ENCODE measurements around the gene GNB1L. TPM values are rescaled to one million over a fixed set of nuclear protein-coding genes. Genes with fewer than 3 reads are reported as not detected.

The GNB1L gene
- total RNA-seq, 1 donor from 2014 or later = 6.1 TPM

DNA sequence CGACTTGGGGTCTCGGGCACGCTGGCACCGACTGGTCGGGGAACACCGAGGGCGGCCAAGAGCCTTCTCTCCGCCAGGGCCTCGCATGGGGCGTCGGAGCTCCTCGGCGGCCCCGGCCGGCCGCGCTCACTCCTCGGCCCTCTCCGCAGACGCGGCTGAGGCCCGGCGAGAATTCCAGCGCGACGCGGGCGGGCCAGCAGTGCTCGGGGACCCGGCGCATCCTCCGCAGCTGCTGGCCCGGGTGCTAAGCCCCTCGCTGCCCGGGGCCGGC, 88.5 kb downstream of the GNB1L start:
- no peak for DNase-seq (ENCODE audit: extremely low spot score, unreplicated experiment)
- TF ChIP-seq, protein P1, sequence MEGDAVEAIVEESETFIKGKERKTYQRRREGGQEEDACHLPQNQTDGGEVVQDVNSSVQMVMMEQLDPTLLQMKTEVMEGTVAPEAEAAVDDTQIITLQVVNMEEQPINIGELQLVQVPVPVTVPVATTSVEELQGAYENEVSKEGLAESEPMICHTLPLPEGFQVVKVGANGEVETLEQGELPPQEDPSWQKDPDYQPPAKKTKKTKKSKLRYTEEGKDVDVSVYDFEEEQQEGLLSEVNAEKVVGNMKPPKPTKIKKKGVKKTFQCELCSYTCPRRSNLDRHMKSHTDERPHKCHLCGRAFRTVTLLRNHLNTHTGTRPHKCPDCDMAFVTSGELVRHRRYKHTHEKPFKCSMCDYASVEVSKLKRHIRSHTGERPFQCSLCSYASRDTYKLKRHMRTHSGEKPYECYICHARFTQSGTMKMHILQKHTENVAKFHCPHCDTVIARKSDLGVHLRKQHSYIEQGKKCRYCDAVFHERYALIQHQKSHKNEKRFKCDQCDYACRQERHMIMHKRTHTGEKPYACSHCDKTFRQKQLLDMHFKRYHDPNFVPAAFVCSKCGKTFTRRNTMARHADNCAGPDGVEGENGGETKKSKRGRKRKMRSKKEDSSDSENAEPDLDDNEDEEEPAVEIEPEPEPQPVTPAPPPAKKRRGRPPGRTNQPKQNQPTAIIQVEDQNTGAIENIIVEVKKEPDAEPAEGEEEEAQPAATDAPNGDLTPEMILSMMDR (IDR thresholded peaks at IDR 0.05) = no peak
- Mint-ChIP-seq H3K4me1 (ENCODE audit: unreplicated experiment) (peaks cover 8% of the 10 kb centered on the region), H3K27me3 (ENCODE audit: unreplicated experiment) (no peaks in the 10 kb centered on the region), H3K4me3 (ENCODE audit: unreplicated experiment) (no peak overlapping the region), H3K27ac (ENCODE audit: unreplicated experiment) (no peak overlapping the region), H3K36me3 (ENCODE audit: unreplicated experiment) (peaks cover 9% of the 10 kb centered on the region), H3K9me3 (ENCODE audit: unreplicated experiment) (no peaks in the 10 kb centered on the region)

DNA sequence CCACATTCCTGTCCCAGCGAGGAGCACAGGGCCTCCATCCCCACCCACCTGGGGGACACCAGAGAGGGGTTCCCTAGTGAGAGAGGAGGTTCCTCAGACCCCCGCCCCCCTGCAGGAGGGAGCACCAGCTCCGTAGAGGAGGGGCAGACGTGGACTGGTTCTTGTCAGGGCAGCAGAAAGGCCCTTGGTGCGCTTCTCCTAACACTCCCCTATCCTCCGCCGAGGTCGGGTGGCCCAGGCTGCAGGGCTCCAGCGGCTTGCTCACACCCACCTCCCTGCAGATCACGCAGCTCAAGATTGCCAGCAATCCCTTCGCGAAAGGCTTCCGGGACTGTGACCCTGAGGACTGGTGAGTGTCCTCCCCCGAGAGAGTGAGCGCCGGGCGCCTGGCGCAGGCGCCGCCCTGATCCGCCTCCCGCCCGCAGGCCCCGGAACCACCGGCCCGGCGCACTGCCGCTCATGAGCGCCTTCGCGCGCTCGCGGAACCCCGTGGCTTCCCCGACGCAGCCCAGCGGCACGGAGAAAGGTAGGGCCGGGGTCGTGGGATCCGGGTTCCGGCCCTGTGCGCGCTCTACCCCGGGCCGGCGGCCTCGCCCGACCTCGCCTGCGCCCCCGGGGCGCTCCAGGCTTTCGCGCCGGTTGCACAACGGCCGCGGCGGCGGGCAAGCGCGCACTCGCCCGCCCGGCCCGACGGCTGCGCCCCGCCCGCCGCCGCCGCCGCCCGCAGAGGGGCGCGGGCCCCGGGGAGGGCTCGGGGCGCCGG, 89.0 kb downstream of the GNB1L start:
- DNase-seq (ENCODE audit: extremely low spot score, unreplicated experiment) = no peak
- peaks cover 9% of the 10 kb centered on the region for H3K36me3 Mint-ChIP-seq (ENCODE audit: unreplicated experiment)
- H3K9me3 Mint-ChIP-seq (ENCODE audit: unreplicated experiment) = no peaks in the 10 kb centered on the region
- no peak overlapping the region for H3K27ac Mint-ChIP-seq (ENCODE audit: unreplicated experiment)
- TF ChIP-seq, protein P1 (IDR thresholded peaks at IDR 0.05) = no peak
- no peak overlapping the region for H3K4me3 Mint-ChIP-seq (ENCODE audit: unreplicated experiment)
- H3K27me3 Mint-ChIP-seq (ENCODE audit: unreplicated experiment) = no peaks in the 10 kb centered on the region
- H3K4me1 Mint-ChIP-seq (ENCODE audit: unreplicated experiment) = peaks cover 8% of the 10 kb centered on the region

- Mint-ChIP-seq H3K4me1 (ENCODE audit: unreplicated experiment) (peaks cover 13% of the 10 kb centered on the region), H3K9me3 (ENCODE audit: unreplicated experiment) (no peaks in the 10 kb centered on the region), H3K36me3 (ENCODE audit: unreplicated experiment) (peaks cover 9% of the 10 kb centered on the region), H3K27me3 (ENCODE audit: unreplicated experiment) (peaks cover 1% of the 10 kb centered on the region), H3K4me3 (ENCODE audit: unreplicated experiment) (no peak overlapping the region), H3K27ac (ENCODE audit: unreplicated experiment) (no peak overlapping the region)
- TF ChIP-seq, protein P1 (IDR thresholded peaks at IDR 0.05) = no peak
- no peak for DNase-seq (ENCODE audit: extremely low spot score, unreplicated experiment)
Measured at GRCh38 chr22:19764636-19765476, 89.8 kb downstream of the GNB1L start.

DNA sequence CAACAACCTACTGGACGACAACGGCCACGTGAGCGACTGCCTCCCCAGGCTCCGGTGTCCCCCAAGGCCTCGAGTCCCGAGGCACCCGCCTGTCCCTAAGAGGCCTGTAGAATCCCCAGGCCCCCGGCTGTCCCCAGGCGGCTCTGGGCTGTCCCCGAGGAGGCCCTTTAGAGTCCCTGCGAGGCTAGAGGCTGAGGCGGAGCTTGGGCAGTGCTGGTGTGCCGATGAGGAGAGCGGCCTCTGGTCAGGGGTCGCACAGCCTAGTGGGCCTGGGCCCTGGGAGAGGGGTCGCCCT, 90.4 kb downstream of the GNB1L start:
- Mint-ChIP-seq H3K36me3 (ENCODE audit: unreplicated experiment) (peaks cover 7% of the 10 kb centered on the region), H3K27me3 (ENCODE audit: unreplicated experiment) (peaks cover 5% of the 10 kb centered on the region), H3K27ac (ENCODE audit: unreplicated experiment) (no peak overlapping the region), H3K4me1 (ENCODE audit: unreplicated experiment) (peaks cover 17% of the 10 kb centered on the region), H3K9me3 (ENCODE audit: unreplicated experiment) (no peaks in the 10 kb centered on the region), H3K4me3 (ENCODE audit: unreplicated experiment) (no peak overlapping the region)
- no peak for DNase-seq (ENCODE audit: extremely low spot score, unreplicated experiment)
- TF ChIP-seq, protein P1 (IDR thresholded peaks at IDR 0.05) = no peak
